AG04449 (cell line): ENCODE measurements around the gene GNAS-AS1.

Experiments
- CTCF ChIA-PET: fragments of 350-600 bp; formaldehyde crosslinking; extraction: SDS; loops from one replicate; lab custom pipeline; 2021; ENCODE audit warnings: antibody characterized with exemption; lab: Yijun Ruan, JAX
- POLR2A ChIA-PET: fragments of 400-600, 350-600 bp; formaldehyde crosslinking; extraction: SDS; loops from one replicate; lab custom pipeline; 2020; ENCODE audit warnings: antibody characterized with exemption, inconsistent platforms; lab: Yijun Ruan, JAX
- DNase-seq: peaks from one replicate; pipeline ENCODE4 v3.0.0-alpha.2; 2010; ENCODE audit warnings: low read depth, low spot score
- H3K4me3 ChIP-seq: 2 replicates; pipeline ENCODE4 v1.5.1; 2011; ENCODE audit warnings: low read depth, mild to moderate bottlenecking, control low read depth, low read length
- CTCF ChIP-seq: IDR thresholded peaks from one replicate; pipeline ENCODE4 v1.5.1; 2011; ENCODE audit warnings: mild to moderate bottlenecking, moderate library complexity, low read length, control low read depth, inconsistent platforms; ENCODE audit not compliant: insufficient read depth; ENCODE audit errors: missing control alignments

Gene GNAS-AS1

GRCh38 chr20:58877050-58877975 is 26.6 kb upstream of the GNAS-AS1 start:
- CTCF ChIA-PET, result interaction anchor here (0.8 to 4.5 kb wide), 8 partner anchors 8 to 579 kb away, joined by 3 to 23 read pairs (median 4); no protein-coding TSS in a partner anchor
- TF ChIP-seq CTCF, result no peak
- no peak overlapping the region for H3K4me3 ChIP-seq
- POLR2A ChIA-PET, result interaction anchor here (0.6 kb wide), 1 partner anchor 116 kb away, joined by 3 read pairs; no protein-coding TSS in a partner anchor
- DNase-seq, result no peak

- no peak for TF ChIP-seq CTCF
- POLR2A ChIA-PET, result no interaction called here
- no peak overlapping the region for H3K4me3 ChIP-seq
- CTCF ChIA-PET, result interaction anchor here (1.2 to 3.1 kb wide), 6 partner anchors 9 to 579 kb away, joined by 3 to 14 read pairs (median 6); no protein-coding TSS in a partner anchor
- no peak for DNase-seq
Observed at GRCh38 chr20:58876437-58876836, 25.7 kb upstream of the GNAS-AS1 start.

GRCh38 chr20:58875541-58876134 is 24.9 kb upstream of the GNAS-AS1 start:
- no peak for TF ChIP-seq CTCF
- DNase-seq, result no peak
- ChIA-PET CTCF (interaction anchor here (1.1 to 3.1 kb wide), 5 partner anchors 8 to 580 kb away, joined by 3 to 14 read pairs (median 11); no protein-coding TSS in a partner anchor), POLR2A (no interaction called here)
- no peak overlapping the region for H3K4me3 ChIP-seq

GRCh38 chr20:58875111-58875510 is 24.4 kb upstream of the GNAS-AS1 start:
- ChIA-PET CTCF (interaction anchor here (0.6 to 3.1 kb wide), 6 partner anchors 7 to 581 kb away, joined by 3 to 14 read pairs (median 7); no protein-coding TSS in a partner anchor), POLR2A (interaction anchor here (0.7 kb wide), 1 partner anchor 16 kb away, joined by 3 read pairs; no protein-coding TSS in a partner anchor)
- no peak overlapping the region for H3K4me3 ChIP-seq
- no peak for DNase-seq
- no peak for TF ChIP-seq CTCF

GRCh38 chr20:58874469-58874868 is 23.8 kb upstream of the GNAS-AS1 start:
- H3K4me3 ChIP-seq, result no peak overlapping the region
- POLR2A ChIA-PET, result interaction anchor here (0.7 kb wide), 1 partner anchor 17 kb away, joined by 3 read pairs; no protein-coding TSS in a partner anchor
- CTCF ChIA-PET, result interaction anchor here (0.6 to 3.1 kb wide), 6 partner anchors 8 to 581 kb away, joined by 3 to 14 read pairs (median 7); no protein-coding TSS in a partner anchor
- no peak for TF ChIP-seq CTCF
- no peak for DNase-seq
